ENCODE results near the gene NRG2.

The NRG2 gene

DNA sequence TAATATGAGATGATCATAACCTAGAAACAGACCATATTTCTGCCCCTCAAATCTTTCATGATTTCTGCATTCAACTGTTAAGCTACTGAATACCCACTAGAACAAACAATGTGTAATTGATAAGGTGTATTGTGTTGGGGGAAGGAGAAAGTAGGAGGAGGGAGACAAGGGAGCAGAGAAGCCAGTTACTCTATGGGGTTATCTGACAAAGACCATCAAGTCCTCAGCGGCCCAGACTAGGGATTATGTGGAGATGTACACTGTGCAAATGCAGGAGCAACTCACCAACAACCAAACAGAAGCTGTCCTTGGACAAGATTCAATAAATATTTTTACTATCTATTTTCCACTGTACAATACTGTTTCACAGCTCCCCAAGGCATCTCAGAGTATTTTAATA lies 2.7 kb downstream of the NRG2 start:
- DNase-seq: no peak

DNA sequence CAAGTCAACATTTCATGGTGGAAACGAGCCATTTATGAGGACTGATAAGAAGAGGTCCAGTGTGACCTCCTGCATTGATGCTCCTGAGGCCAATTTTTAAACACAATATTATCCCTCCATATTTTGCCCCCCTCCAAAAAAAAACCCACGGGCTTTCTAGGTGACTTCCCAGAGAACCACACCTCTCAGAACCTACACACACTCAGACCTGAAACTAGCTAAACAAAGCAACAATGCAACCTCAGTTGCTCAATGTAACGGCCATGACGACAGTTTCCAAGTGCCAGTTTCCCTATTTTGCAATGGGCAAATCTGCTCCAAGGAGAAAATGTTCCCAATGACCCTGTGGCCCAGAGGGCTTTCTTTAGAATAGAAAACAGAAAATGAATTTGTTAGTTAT lies 3.5 kb downstream of the NRG2 start:
- no peak for DNase-seq

GRCh38 chr5:140038373-140038957 lies 4.6 kb downstream of the NRG2 start:
- DNase-seq: no peak

DNA sequence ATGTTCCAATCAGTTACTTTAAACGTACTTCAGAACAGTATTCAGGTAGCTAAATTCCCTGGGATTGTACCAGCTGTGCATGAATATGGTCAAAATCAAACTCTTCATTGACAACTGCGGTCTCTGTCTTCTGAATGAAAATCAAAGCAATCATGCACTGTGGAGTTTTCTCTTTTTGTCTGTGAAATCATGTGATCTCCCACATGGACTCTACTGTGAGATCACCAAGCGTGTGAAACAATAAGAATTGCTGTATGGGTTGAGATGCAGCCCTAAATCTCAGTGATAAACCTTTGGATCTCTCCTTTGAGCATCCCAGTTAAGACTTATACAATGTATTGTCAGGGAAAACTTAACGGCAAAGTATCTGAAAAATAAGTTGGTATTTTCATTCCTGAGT lies 6.1 kb downstream of the NRG2 start:
- no peak for DNase-seq

DNA sequence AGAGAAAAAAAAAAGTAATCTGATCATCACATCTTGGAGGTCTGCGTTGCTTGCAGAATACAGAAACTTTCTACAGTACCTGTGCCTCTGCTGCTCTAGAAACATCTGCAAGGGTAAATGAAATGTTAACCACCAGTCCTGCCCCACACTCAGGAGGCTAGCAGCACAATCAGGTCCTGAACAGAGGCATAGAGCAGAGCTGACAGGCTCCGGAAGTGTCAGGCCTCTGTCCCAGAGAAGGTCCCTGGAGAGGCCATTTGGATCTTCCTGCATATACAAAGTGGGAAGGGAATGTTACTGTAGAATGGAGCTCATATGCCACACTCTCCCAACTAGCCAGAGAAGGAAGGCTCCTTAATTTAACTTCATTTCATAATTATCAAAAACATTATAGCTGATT lies 7.2 kb downstream of the NRG2 start:
- DNase-seq: no peak

GRCh38 chr5:140033037-140033760 lies 9.9 kb downstream of the NRG2 start:
- DNase-seq: no peak

DNA sequence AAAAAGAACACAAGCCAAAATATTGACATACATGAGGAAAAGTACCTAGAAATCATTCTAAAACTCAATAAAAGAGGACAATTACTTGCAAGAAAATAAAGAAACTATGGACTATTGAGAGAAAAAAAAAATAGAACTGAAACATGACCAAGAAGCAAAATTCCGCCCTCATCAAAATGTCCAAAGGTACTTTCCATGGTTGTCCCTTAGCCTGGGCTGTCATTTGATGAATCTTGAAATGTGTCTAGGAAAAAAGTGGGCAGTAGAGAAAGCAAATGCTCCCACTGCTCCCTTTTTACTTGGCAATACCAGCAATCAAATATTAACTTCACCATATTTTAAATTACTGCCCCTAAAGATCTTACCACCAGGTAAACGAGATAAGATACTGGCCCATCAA lies 10.8 kb downstream of the NRG2 start:
- no peak for DNase-seq

DNA sequence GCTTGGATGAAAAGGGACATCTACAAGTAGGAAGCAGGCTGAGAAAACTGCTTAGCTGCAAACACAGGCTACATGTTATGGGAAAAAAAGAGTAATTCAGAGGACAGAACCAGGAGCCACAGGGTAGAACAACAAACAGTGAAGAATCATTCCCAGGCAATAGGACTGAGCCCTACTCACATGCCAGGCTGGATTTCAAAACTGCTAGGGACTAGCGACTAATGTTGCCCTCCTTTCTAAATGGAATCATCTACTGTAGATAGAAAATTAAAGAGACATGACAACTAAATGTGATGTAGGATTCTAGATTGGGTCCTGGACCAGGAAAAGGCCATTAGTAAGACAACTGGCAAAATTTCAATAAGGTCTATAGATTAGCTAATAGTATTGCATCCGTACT lies 15.3 kb downstream of the NRG2 start:
- DNase-seq: no peak

GRCh38 chr5:140025736-140026135 lies 17.4 kb downstream of the NRG2 start:
- no peak for DNase-seq

GRCh38 chr5:140024928-140025327 lies 18.2 kb downstream of the NRG2 start:
- no peak for DNase-seq

DNA sequence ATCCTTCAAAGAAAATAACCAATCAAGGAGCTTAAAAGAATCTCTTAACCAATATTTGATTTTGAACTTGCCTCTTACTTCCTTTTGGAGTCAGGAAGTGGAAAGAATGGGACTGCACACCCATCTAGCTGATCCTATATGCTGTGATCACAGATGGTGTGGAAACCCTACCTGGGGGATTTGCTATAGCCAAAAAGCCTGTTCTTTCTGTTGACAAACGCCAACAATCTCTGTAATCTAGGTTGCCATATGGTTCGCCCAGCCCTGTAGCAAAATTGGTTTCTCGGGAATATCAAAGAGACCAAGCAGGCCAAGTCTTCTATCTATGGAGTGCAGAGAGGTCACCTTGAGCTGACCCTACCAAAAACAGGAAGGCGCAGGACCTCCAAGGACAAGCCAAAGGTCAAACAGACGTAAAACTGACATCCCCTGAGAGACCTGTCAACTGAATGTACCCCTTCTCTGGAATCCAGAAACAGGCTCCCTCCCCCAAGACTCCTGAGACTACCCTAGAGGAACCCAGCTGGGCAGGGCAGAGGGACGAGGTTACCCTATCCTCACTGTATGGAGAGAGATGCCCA lies 19.4 kb downstream of the NRG2 start:
- no peak for DNase-seq

- DNase-seq: no peak
Measured at GRCh38 chr5:140020601-140021177, 22.4 kb downstream of the NRG2 start.

- DNase-seq: no peak
Measured at GRCh38 chr5:140018920-140019644, 24.0 kb downstream of the NRG2 start.

DNA sequence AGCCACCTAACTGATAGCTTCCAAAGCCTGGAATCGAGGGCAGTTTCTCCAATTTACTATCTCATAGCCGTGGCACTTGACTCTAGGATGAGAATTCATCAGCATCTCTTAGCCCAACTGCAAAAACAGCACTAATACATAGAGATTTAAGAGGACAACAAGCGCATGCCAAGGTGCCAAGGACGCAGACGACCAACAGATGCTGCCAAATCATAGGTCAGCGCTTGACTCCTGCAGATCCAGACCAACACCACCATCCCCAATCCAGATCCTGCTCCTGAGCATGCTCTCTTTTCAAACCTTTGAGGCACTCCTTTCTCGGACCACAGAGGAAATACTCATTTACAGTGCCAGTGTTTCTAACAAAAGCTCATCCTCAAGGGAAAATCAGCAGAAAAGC lies 24.6 kb downstream of the NRG2 start:
- no peak for DNase-seq

DNA sequence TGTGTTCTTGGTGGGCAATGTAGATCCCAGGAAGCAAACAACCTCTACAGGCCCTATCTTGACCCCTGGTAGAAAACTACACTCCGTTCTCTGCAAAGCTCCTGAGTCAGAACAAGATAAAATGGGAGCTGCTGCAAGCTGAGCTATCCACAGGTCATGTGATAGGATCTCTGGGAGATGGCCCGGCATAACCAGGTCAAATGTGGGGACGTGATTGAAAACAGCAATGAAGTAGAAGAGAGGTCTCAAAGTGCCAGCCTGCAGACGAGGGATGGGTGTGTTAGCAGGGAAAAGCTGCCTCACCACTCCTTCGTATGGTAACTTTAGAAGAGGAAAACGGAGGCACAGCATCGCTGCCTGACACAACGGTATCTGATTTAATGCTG lies 25.0 kb downstream of the NRG2 start:
- no peak for DNase-seq

DNA sequence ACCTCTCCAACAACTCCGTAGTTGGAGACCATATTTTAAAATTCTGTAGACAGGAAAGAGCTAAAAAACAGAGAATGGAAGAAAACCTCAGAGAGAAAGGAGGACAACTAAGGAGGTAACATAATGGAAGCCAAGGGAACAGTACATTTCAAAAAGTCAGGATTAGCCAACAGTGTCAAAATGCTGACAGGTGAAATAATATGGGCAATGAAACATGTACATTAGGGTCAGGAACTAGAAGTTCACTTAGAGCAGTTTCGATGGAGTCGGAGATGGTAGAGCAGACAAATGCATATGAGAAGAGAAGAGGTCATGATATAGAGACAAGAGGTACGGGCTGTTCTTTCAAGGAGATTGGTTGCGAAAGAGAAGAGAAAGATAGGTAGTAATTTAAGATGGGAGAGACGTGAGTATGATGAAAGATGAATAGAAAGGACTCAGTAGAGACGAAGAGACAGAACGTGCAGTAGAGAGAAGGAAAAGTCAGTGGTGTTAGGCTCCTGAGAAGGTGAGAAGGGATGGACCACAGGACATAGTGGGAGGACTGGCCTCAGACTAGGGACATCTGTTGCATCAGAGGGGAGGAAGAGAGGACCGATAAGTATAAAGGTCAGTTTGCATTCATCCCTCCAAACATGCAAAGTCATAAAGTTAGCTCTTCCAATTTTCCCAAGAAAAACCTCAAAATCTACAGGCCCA lies 25.6 kb downstream of the NRG2 start:
- no peak for DNase-seq

DNA sequence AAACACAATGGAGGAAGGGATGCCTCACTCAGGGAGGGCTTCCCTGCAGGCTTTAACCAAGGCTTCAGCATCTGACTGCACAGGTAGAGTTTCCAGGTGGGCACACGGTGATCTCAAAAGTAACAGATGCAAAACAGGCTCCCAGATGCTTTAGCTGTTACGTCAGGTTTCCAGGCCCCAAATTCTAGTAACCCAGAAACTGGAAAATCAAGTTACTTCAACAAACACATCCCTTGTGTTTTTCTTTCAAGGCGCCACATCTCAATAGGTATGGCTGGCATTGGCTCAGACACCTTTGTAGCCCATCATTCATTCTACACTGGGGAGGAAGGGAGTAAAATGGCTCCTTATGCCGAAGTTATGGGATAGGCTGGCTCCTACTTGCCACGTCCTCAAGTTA lies 27.4 kb downstream of the NRG2 start:
- no peak for DNase-seq

- no peak for DNase-seq
Measured at GRCh38 chr5:140014751-140015150, 28.3 kb downstream of the NRG2 start.

- no peak for DNase-seq
Measured at GRCh38 chr5:140013536-140013935, 29.6 kb downstream of the NRG2 start.

DNA sequence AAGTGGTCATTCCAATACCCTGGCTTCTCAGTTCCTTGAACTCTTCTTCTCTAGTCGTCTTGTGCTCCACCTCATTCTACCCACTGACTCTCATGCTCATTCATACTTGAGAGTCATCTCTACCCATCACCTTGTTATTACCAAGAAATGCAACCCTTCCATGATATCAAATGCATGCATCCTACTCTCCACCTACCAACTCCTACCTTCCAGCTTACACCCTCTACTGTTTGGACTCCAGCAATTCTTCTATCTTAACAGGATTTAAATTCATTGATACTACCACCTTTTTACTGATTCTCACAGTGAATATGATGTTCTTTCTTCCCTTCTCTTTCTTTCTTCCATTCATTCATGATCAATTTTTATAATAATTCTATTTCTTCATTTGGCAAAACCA lies 30.7 kb downstream of the NRG2 start:
- no peak for DNase-seq

DNA sequence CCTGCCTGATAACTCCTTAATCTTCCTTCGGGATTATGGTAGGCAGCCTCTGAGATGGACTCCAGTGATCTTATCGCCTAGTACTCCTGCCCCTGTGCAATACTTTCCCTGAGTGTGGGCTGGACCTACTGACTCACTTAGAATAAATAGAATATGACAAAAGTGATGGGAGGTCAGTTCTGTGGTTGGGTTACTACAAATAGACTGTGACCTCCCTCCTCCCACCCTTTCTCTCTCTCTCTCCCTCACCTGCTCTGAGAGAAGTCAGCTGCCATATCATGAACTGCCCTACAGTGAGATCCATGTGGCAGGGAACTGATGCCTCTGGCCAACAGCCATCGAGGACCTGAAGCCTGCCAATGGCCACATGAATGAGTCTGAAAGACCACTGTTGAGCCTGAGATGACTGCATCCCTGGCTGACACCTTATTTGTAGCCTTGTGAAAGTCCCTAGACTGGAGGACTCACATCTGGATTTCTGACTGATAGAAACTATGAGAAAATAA lies 31.7 kb downstream of the NRG2 start:
- no peak for DNase-seq

DNA sequence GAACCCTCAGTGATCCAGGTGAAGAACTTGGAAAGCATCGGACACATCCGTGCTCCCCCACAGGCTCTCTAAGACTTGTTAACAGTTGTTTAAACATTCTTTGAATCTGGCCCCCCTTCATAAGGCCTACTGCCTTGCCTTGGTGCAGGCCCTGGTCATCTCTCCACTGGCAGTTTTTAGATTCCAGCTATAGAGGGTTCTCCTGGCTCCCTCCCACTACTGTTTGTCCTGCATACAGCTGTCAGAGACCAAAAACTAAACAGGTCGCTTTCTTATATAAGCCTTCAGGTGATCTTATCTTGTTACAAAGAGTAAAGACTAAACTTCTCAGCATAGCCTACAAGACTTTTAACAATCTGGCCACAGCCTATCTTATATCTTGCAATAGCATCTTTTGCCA lies 32.3 kb downstream of the NRG2 start:
- no peak for DNase-seq

GRCh38 chr5:140007311-140007710 lies 35.8 kb downstream of the NRG2 start:
- no peak for DNase-seq

All from stimulated activated CD4-positive, alpha-beta T cell treated with anti-CD3 and anti-CD28 coated beads, Interleukin-1b, Interleukin-23, amount 100 ng/mL, for 48 hours (primary cell).